ENCODE measurements around the gene RBFOX2. TPM values are rescaled to one million over a fixed set of nuclear protein-coding genes. Genes with fewer than 3 reads are reported as not detected.
A peak's percentile ranks its signal among the peaks of the same experiment; 100 is the strongest.
"Not testable (repeated sequence)": the region's sequence is repeated elsewhere in the genome, so short reads cannot be mapped to it uniquely, and the experiment has no call there.

The RBFOX2 gene
- total RNA-seq, 2 experiments from 2014 or later, result 1.9 to 2.4 TPM

DNA sequence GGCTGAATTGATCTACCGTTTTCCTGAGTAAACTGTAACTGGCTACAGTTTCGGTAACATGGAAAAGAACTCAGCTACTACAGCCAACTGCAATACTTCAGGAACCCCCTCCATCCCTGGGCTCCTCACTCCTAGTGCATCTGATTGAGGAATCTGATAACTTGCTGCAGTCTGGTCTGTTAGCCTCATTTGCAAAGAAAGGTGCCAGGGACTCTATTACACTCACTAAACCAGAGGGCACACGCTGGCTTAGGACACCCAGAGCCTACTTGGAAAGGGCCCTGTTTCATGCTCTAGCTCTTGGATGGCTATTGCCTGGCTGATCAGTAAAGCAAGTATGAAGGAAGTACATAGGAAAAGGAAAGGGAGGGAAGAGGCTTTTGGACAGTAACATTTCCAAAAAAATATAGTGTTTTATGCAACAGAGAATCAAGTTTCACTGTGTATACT lies 288.7 kb downstream of the RBFOX2 start:
- intact Hi-C loops (cut with DNase I, micrococcal nuclease), result loop anchor here in 1 of 2 experiments (1.0 kb wide), 1 partner anchor 111 kb away; no protein-coding TSS in a partner anchor
- Histone ChIP-seq H3K9me3 (ENCODE audit: control insufficient read depth in 1 of 2, insufficient read depth in 1 of 2, low read length in 2 of 2) (no peaks in the 10 kb centered on the region), H3K27me3 (ENCODE audit: control insufficient read depth in 1 of 2, insufficient read depth in 2 of 2, low read length in 2 of 2) (no peaks in the 10 kb centered on the region), H3K4me1 (ENCODE audit: insufficient read depth, low read length) (no peaks in the 10 kb centered on the region), H3K27ac (ENCODE audit: low read depth in 1 of 2, low read length in 2 of 2) (no peak overlapping the region), H3K36me3 (ENCODE audit: insufficient read depth, low read length) (no peaks in the 10 kb centered on the region), H3K4me3 (ENCODE audit: low read length) (no peak overlapping the region)
- Mint-ChIP-seq H3K4me3 (no peak overlapping the region), H3K9me3 (no peaks in the 10 kb centered on the region), H3K4me1 (ENCODE audit: low read depth) (no peaks in the 10 kb centered on the region), H3K27ac (no peak overlapping the region), H3K27me3 (no peaks in the 10 kb centered on the region), H3K36me3 (ENCODE audit: low read depth) (no peaks in the 10 kb centered on the region)
- ChIA-PET CTCF (no interaction called here), POLR2A (no interaction called here)
- DNase-seq (no peak), ATAC-seq (ENCODE audit: poor library complexity) (no peak)
- TF ChIP-seq, protein P1, sequence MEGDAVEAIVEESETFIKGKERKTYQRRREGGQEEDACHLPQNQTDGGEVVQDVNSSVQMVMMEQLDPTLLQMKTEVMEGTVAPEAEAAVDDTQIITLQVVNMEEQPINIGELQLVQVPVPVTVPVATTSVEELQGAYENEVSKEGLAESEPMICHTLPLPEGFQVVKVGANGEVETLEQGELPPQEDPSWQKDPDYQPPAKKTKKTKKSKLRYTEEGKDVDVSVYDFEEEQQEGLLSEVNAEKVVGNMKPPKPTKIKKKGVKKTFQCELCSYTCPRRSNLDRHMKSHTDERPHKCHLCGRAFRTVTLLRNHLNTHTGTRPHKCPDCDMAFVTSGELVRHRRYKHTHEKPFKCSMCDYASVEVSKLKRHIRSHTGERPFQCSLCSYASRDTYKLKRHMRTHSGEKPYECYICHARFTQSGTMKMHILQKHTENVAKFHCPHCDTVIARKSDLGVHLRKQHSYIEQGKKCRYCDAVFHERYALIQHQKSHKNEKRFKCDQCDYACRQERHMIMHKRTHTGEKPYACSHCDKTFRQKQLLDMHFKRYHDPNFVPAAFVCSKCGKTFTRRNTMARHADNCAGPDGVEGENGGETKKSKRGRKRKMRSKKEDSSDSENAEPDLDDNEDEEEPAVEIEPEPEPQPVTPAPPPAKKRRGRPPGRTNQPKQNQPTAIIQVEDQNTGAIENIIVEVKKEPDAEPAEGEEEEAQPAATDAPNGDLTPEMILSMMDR (IDR thresholded peaks at IDR 0.05), result no peak

- no peak overlapping the region for H3K27ac Mint-ChIP-seq
- no peak overlapping the region for H3K4me3 Mint-ChIP-seq
- H3K36me3 Mint-ChIP-seq (ENCODE audit: low read depth), result no peaks in the 10 kb centered on the region
- Histone ChIP-seq H3K36me3 (ENCODE audit: insufficient read depth, low read length) (no peaks in the 10 kb centered on the region), H3K9me3 (ENCODE audit: control insufficient read depth in 1 of 2, insufficient read depth in 1 of 2, low read length in 2 of 2) (no peaks in the 10 kb centered on the region), H3K4me1 (ENCODE audit: insufficient read depth, low read length) (no peaks in the 10 kb centered on the region), H3K27me3 (ENCODE audit: control insufficient read depth in 1 of 2, insufficient read depth in 2 of 2, low read length in 2 of 2) (no peaks in the 10 kb centered on the region), H3K27ac (ENCODE audit: low read depth in 1 of 2, low read length in 2 of 2) (no peak overlapping the region), H3K4me3 (ENCODE audit: low read length) (no peak overlapping the region)
- H3K27me3 Mint-ChIP-seq, result no peaks in the 10 kb centered on the region
- ChIA-PET CTCF (no interaction called here), POLR2A (no interaction called here)
- H3K9me3 Mint-ChIP-seq, result no peaks in the 10 kb centered on the region
- TF ChIP-seq, protein P1 (IDR thresholded peaks at IDR 0.05), result peak; percentile 9
- ATAC-seq (ENCODE audit: poor library complexity) (no peak), DNase-seq (peak in 6 of 14 experiments; percentile 1 to 40 (median 15))
- H3K4me1 Mint-ChIP-seq (ENCODE audit: low read depth), result no peaks in the 10 kb centered on the region
- intact Hi-C loops (cut with DNase I, micrococcal nuclease), result loop anchor here in 1 of 2 experiments (1.0 kb wide), 1 partner anchor 110 kb away; no protein-coding TSS in a partner anchor
These were observed 289.3 kb downstream of the RBFOX2 start for GRCh38 chr22:35739076-35739930.

DNA sequence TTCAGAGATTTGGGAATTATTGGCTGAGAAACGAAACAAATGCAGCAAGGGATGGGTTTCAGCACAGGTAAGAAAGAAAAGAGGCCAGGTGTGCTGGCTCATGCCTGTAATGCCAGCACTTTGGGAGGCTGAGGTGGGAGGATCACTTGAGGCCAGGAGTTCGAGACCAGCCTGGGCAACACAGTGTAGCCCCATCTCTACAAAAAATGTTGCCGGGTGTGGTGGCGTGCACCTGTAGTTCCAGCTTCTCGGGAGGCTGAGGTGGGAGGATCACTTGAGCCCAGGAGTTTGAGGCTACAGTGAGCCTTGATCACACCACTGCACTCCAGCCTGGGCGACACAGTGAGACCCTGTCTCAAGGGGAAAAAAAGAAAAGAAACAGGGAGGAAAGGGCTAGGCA lies 290.7 kb downstream of the RBFOX2 start:
- H3K9me3 ChIP-seq (ENCODE audit: control insufficient read depth in 1 of 2, insufficient read depth in 1 of 2, low read length in 2 of 2); ATAC-seq (ENCODE audit: poor library complexity); H3K9me3 Mint-ChIP-seq; H3K36me3 Mint-ChIP-seq (ENCODE audit: low read depth); intact Hi-C loops (cut with DNase I, micrococcal nuclease); H3K27ac Mint-ChIP-seq; CTCF ChIA-PET; H3K4me3 ChIP-seq (ENCODE audit: low read length); H3K36me3 ChIP-seq (ENCODE audit: insufficient read depth, low read length); H3K4me1 Mint-ChIP-seq (ENCODE audit: low read depth); H3K4me1 ChIP-seq (ENCODE audit: insufficient read depth, low read length); H3K4me3 Mint-ChIP-seq; H3K27me3 Mint-ChIP-seq; H3K27me3 ChIP-seq (ENCODE audit: control insufficient read depth in 1 of 2, insufficient read depth in 2 of 2, low read length in 2 of 2); H3K27ac ChIP-seq (ENCODE audit: low read depth in 1 of 2, low read length in 2 of 2); DNase-seq: not testable (repeated sequence)
- POLR2A ChIA-PET, result interaction anchor here (1.4 kb wide), 1 partner anchor 12 kb away, joined by 3 read pairs; no protein-coding TSS in a partner anchor
